ENCODE results near the gene TSPAN18. TPM values are rescaled to one million over a fixed set of nuclear protein-coding genes. Genes with fewer than 3 reads are reported as not detected.

The TSPAN18 gene
- total RNA-seq, 1 experiment from 2014 or later: 13.3 TPM

- peak; percentile 69 for DNase-seq (ENCODE audit: low spot score)
- in situ Hi-C loops (cut with HindIII; ENCODE audit: low sequenced_read_pairs): no loop called here
Observed at GRCh38 chr11:44939673-44940395, 213.1 kb downstream of the TSPAN18 start.

GRCh38 chr11:44940404-44940803 is 213.6 kb downstream of the TSPAN18 start:
- in situ Hi-C loops (cut with HindIII; ENCODE audit: low sequenced_read_pairs): no loop called here

GRCh38 chr11:44940835-44941234 is 214.1 kb downstream of the TSPAN18 start:
- no peak for DNase-seq (ENCODE audit: low spot score)
- in situ Hi-C loops (cut with HindIII; ENCODE audit: low sequenced_read_pairs): no loop called here

More at GRCh38 chr11:44940404-44940803, 213.6 kb downstream of the TSPAN18 start:
- DNase-seq (ENCODE audit: low spot score): no peak

- in situ Hi-C loops (cut with HindIII; ENCODE audit: low sequenced_read_pairs): no loop called here
- DNase-seq (ENCODE audit: low spot score): no peak
Observed at GRCh38 chr11:44941259-44942021, 214.7 kb downstream of the TSPAN18 start.

GRCh38 chr11:44942029-44942955 is 215.5 kb downstream of the TSPAN18 start:
- no peak for DNase-seq (ENCODE audit: low spot score)
- in situ Hi-C loops (cut with HindIII; ENCODE audit: low sequenced_read_pairs): no loop called here

- in situ Hi-C loops (cut with HindIII; ENCODE audit: low sequenced_read_pairs): no loop called here
- DNase-seq (ENCODE audit: low spot score): no peak
Observed at GRCh38 chr11:44943118-44943517, 216.4 kb downstream of the TSPAN18 start.

GRCh38 chr11:44943696-44944095 is 216.9 kb downstream of the TSPAN18 start:
- in situ Hi-C loops (cut with HindIII; ENCODE audit: low sequenced_read_pairs): no loop called here
- no peak for DNase-seq (ENCODE audit: low spot score)

GRCh38 chr11:44944181-44944852 is 217.6 kb downstream of the TSPAN18 start:
- in situ Hi-C loops (cut with HindIII; ENCODE audit: low sequenced_read_pairs): no loop called here
- peak; percentile 82 for DNase-seq (ENCODE audit: low spot score)

- in situ Hi-C loops (cut with HindIII; ENCODE audit: low sequenced_read_pairs): no loop called here
- DNase-seq (ENCODE audit: low spot score): peak; percentile 72
Observed at GRCh38 chr11:44944853-44945235, 218.1 kb downstream of the TSPAN18 start.

- in situ Hi-C loops (cut with HindIII; ENCODE audit: low sequenced_read_pairs): no loop called here
- DNase-seq (ENCODE audit: low spot score): no peak
Observed at GRCh38 chr11:44945666-44946065, 218.9 kb downstream of the TSPAN18 start.

GRCh38 chr11:44946263-44946662 is 219.5 kb downstream of the TSPAN18 start:
- DNase-seq (ENCODE audit: low spot score): peak; percentile 76
- in situ Hi-C loops (cut with HindIII; ENCODE audit: low sequenced_read_pairs): no loop called here

- DNase-seq (ENCODE audit: low spot score): no peak
- in situ Hi-C loops (cut with HindIII; ENCODE audit: low sequenced_read_pairs): no loop called here
Observed at GRCh38 chr11:44947114-44947513, 220.4 kb downstream of the TSPAN18 start.

- in situ Hi-C loops (cut with HindIII; ENCODE audit: low sequenced_read_pairs): no loop called here
- no peak for DNase-seq (ENCODE audit: low spot score)
Observed at GRCh38 chr11:44948155-44948554, 221.4 kb downstream of the TSPAN18 start.

GRCh38 chr11:44949160-44950030 is 222.6 kb downstream of the TSPAN18 start:
- in situ Hi-C loops (cut with HindIII; ENCODE audit: low sequenced_read_pairs): no loop called here
- no peak for DNase-seq (ENCODE audit: low spot score)

GRCh38 chr11:44950031-44950624 is 223.4 kb downstream of the TSPAN18 start:
- in situ Hi-C loops (cut with HindIII; ENCODE audit: low sequenced_read_pairs): no loop called here
- no peak for DNase-seq (ENCODE audit: low spot score)

- peak; percentile 75 for DNase-seq (ENCODE audit: low spot score)
- in situ Hi-C loops (cut with HindIII; ENCODE audit: low sequenced_read_pairs): no loop called here
Observed at GRCh38 chr11:44950625-44951476, 224.1 kb downstream of the TSPAN18 start, which contains the start of gene TP53I11. Gene TP53I11, minus strand, starts transcription at chr11:44950883. Its CDS starts 12,548 bp downstream, at chr11:44938335.

- in situ Hi-C loops (cut with HindIII; ENCODE audit: low sequenced_read_pairs): no loop called here
- DNase-seq (ENCODE audit: low spot score): no peak
Observed at GRCh38 chr11:44952082-44952481, 225.3 kb downstream of the TSPAN18 start.

Data from G401 (cell line).